ACC112 (cell line): ENCODE results near the gene OTOS.

ENCODE experiments used
- H2AFZ ChIP-seq: fragments of 200-600 bp; sonication (generic); one replicate; pipeline ENCODE4 v1.6.0; 2017; ENCODE audit warnings: antibody characterized with exemption, low read length; ENCODE audit not compliant: unreplicated experiment
- H3K27ac ChIP-seq: fragments of 200-600 bp; sonication (generic); 2 replicates; pipeline ENCODE4 v1.5.1; 2014; ENCODE audit warnings: low read depth, mild to moderate bottlenecking, antibody characterized with exemption, low read length, moderate library complexity
- H3K27me3 ChIP-seq: fragments of 200-600 bp; sonication (generic); 2 replicates; pipeline ENCODE4 v1.6.1; 2014; ENCODE audit warnings: mild to moderate bottlenecking, antibody characterized with exemption, low read length, moderate library complexity, mixed read lengths; ENCODE audit not compliant: insufficient read depth
- H3K36me3 ChIP-seq: fragments of 200-600 bp; sonication (generic); 2 replicates; pipeline ENCODE4 v1.6.1; 2016; ENCODE audit warnings: mild to moderate bottlenecking, antibody characterized with exemption, low read length, moderate library complexity, mixed read lengths; ENCODE audit not compliant: insufficient read depth
- H3K4me1 ChIP-seq: fragments of 200-600 bp; sonication (generic); one replicate; pipeline ENCODE4 v1.6.1; 2016; ENCODE audit warnings: low read length, mixed read lengths; ENCODE audit not compliant: insufficient read depth, unreplicated experiment, control insufficient read depth
- H3K4me3 ChIP-seq: fragments of 200-600 bp; sonication (generic); 2 replicates; pipeline ENCODE4 v1.5.1; 2014; ENCODE audit warnings: mild to moderate bottlenecking, low read depth, low read length
- H3K79me2 ChIP-seq: fragments of 200-600 bp; sonication (generic); one replicate; pipeline ENCODE4 v1.6.0; 2016; ENCODE audit warnings: low read length; ENCODE audit not compliant: control insufficient read depth, unreplicated experiment, insufficient read depth

The OTOS gene

GRCh38 chr2:240179186-240179815 lies 38.8 kb upstream of the OTOS start:
- no peak overlapping the region for H2AFZ ChIP-seq
- H3K36me3 ChIP-seq: no peaks in the 10 kb centered on the region
- H3K27ac ChIP-seq: no peak overlapping the region
- no peaks in the 10 kb centered on the region for H3K79me2 ChIP-seq
- H3K4me3 ChIP-seq: no peak overlapping the region
- H3K4me1 ChIP-seq: no peaks in the 10 kb centered on the region
- peaks cover 98% of the 10 kb centered on the region for H3K27me3 ChIP-seq

- H3K4me1 ChIP-seq: no peaks in the 10 kb centered on the region
- H3K79me2 ChIP-seq: no peaks in the 10 kb centered on the region
- H2AFZ ChIP-seq: no peak overlapping the region
- no peak overlapping the region for H3K4me3 ChIP-seq
- no peak overlapping the region for H3K27ac ChIP-seq
- H3K36me3 ChIP-seq: no peaks in the 10 kb centered on the region
- peaks cover 99% of the 10 kb centered on the region for H3K27me3 ChIP-seq
Observed at GRCh38 chr2:240178564-240178963, 38.1 kb upstream of the OTOS start.

GRCh38 chr2:240174496-240174895 lies 34.0 kb upstream of the OTOS start:
- Histone ChIP-seq H3K4me3 (no peak overlapping the region), H3K4me1 (no peaks in the 10 kb centered on the region), H3K27ac (no peak overlapping the region), H3K79me2 (no peaks in the 10 kb centered on the region), H2AFZ (no peak overlapping the region), H3K36me3 (no peaks in the 10 kb centered on the region), H3K27me3 (peaks cover 87% of the 10 kb centered on the region)

- Histone ChIP-seq H3K27me3 (peaks cover 70% of the 10 kb centered on the region), H3K4me1 (no peaks in the 10 kb centered on the region), H2AFZ (no peak overlapping the region), H3K36me3 (no peaks in the 10 kb centered on the region), H3K4me3 (no peak overlapping the region), H3K27ac (no peak overlapping the region), H3K79me2 (no peaks in the 10 kb centered on the region)
Observed at GRCh38 chr2:240172071-240172895, 31.8 kb upstream of the OTOS start.

GRCh38 chr2:240170883-240171282 lies 30.4 kb upstream of the OTOS start:
- peaks cover 65% of the 10 kb centered on the region for H3K27me3 ChIP-seq
- H2AFZ ChIP-seq: no peak overlapping the region
- H3K79me2 ChIP-seq: no peaks in the 10 kb centered on the region
- H3K36me3 ChIP-seq: no peaks in the 10 kb centered on the region
- no peaks in the 10 kb centered on the region for H3K4me1 ChIP-seq
- no peak overlapping the region for H3K27ac ChIP-seq
- no peak overlapping the region for H3K4me3 ChIP-seq

- Histone ChIP-seq H3K36me3 (no peaks in the 10 kb centered on the region), H3K27me3 (peaks cover 60% of the 10 kb centered on the region)
Observed at GRCh38 chr2:240170354-240170735, 29.9 kb upstream of the OTOS start.

GRCh38 chr2:240169486-240170353 lies 29.3 kb upstream of the OTOS start:
- peaks cover 54% of the 10 kb centered on the region for H3K27me3 ChIP-seq
- no peak overlapping the region for H3K4me3 ChIP-seq
- no peaks in the 10 kb centered on the region for H3K36me3 ChIP-seq
- H3K4me1 ChIP-seq: no peaks in the 10 kb centered on the region
- no peaks in the 10 kb centered on the region for H3K79me2 ChIP-seq
- no peak overlapping the region for H3K27ac ChIP-seq
- H2AFZ ChIP-seq: no peak overlapping the region

More at GRCh38 chr2:240170354-240170735, 29.9 kb upstream of the OTOS start:
- H3K4me3 ChIP-seq: no peak overlapping the region
- no peak overlapping the region for H2AFZ ChIP-seq
- no peak overlapping the region for H3K27ac ChIP-seq
- H3K79me2 ChIP-seq: no peaks in the 10 kb centered on the region
- no peaks in the 10 kb centered on the region for H3K4me1 ChIP-seq

- Histone ChIP-seq H3K36me3 (no peaks in the 10 kb centered on the region), H3K4me3 (no peak overlapping the region), H3K27me3 (peaks cover 44% of the 10 kb centered on the region), H2AFZ (no peak overlapping the region), H3K27ac (no peak overlapping the region), H3K4me1 (no peaks in the 10 kb centered on the region), H3K79me2 (no peaks in the 10 kb centered on the region)
Observed at GRCh38 chr2:240168546-240169361, 28.3 kb upstream of the OTOS start.

- H2AFZ ChIP-seq: no peak overlapping the region
- no peak overlapping the region for H3K4me3 ChIP-seq
- H3K4me1 ChIP-seq: no peaks in the 10 kb centered on the region
- H3K27me3 ChIP-seq: peaks cover 39% of the 10 kb centered on the region
- no peak overlapping the region for H3K27ac ChIP-seq
- H3K36me3 ChIP-seq: no peaks in the 10 kb centered on the region
- no peaks in the 10 kb centered on the region for H3K79me2 ChIP-seq
Observed at GRCh38 chr2:240168041-240168440, 27.6 kb upstream of the OTOS start.

GRCh38 chr2:240167588-240167880 lies 27.1 kb upstream of the OTOS start:
- Histone ChIP-seq H3K36me3 (no peaks in the 10 kb centered on the region), H3K79me2 (no peaks in the 10 kb centered on the region), H3K4me1 (no peaks in the 10 kb centered on the region), H3K27ac (no peak overlapping the region), H3K27me3 (peaks cover 40% of the 10 kb centered on the region), H3K4me3 (no peak overlapping the region), H2AFZ (no peak overlapping the region)
